ENCODE measurements around the gene SLC30A2. TPM values are rescaled to one million over a fixed set of nuclear protein-coding genes. Genes with fewer than 3 reads are reported as not detected.

Gene SLC30A2
- total and polyA plus RNA-seq, 2 of the 13 experiments (the other 11 are each of a cell fraction or from before 2014, with no cell fraction given), result not detected

- TF ChIP-seq DBP (CRISPR knock-in tag; IDR thresholded peaks at IDR 0.05; ENCODE audit: not compliant biosample characterization), result no peak
- TF ChIP-seq PHF21A (CRISPR knock-in tag; IDR thresholded peaks at IDR 0.05), result peak; percentile 61; the same call in 1 of the 2 replicates
- TF ChIP-seq, protein P1, sequence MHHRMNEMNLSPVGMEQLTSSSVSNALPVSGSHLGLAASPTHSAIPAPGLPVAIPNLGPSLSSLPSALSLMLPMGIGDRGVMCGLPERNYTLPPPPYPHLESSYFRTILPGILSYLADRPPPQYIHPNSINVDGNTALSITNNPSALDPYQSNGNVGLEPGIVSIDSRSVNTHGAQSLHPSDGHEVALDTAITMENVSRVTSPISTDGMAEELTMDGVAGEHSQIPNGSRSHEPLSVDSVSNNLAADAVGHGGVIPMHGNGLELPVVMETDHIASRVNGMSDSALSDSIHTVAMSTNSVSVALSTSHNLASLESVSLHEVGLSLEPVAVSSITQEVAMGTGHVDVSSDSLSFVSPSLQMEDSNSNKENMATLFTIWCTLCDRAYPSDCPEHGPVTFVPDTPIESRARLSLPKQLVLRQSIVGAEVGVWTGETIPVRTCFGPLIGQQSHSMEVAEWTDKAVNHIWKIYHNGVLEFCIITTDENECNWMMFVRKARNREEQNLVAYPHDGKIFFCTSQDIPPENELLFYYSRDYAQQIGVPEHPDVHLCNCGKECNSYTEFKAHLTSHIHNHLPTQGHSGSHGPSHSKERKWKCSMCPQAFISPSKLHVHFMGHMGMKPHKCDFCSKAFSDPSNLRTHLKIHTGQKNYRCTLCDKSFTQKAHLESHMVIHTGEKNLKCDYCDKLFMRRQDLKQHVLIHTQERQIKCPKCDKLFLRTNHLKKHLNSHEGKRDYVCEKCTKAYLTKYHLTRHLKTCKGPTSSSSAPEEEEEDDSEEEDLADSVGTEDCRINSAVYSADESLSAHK (CRISPR knock-in tag; IDR thresholded peaks at IDR 0.05; ENCODE audit: borderline replicate concordance), result no peak
- no peak for TF ChIP-seq ESRRA (CRISPR knock-in tag; IDR thresholded peaks at IDR 0.05; ENCODE audit: low read depth)
- no peak for TF ChIP-seq ZNF598 (CRISPR knock-in tag; IDR thresholded peaks at IDR 0.05; ENCODE audit: borderline replicate concordance)
- TF ChIP-seq, protein P2, sequence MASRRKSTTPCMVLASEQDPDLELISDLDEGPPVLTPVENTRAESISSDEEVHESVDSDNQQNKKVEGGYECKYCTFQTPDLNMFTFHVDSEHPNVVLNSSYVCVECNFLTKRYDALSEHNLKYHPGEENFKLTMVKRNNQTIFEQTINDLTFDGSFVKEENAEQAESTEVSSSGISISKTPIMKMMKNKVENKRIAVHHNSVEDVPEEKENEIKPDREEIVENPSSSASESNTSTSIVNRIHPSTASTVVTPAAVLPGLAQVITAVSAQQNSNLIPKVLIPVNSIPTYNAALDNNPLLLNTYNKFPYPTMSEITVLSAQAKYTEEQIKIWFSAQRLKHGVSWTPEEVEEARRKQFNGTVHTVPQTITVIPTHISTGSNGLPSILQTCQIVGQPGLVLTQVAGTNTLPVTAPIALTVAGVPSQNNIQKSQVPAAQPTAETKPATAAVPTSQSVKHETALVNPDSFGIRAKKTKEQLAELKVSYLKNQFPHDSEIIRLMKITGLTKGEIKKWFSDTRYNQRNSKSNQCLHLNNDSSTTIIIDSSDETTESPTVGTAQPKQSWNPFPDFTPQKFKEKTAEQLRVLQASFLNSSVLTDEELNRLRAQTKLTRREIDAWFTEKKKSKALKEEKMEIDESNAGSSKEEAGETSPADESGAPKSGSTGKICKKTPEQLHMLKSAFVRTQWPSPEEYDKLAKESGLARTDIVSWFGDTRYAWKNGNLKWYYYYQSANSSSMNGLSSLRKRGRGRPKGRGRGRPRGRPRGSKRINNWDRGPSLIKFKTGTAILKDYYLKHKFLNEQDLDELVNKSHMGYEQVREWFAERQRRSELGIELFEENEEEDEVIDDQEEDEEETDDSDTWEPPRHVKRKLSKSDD (CRISPR knock-in tag; IDR thresholded peaks at IDR 0.05; ENCODE audit: low read depth), result no peak
- TF ChIP-seq ZNF703 (CRISPR knock-in tag; IDR thresholded peaks at IDR 0.05; ENCODE audit: borderline replicate concordance), result no peak
- peak; percentile 92 for TF ChIP-seq ZFX (CRISPR knock-in tag; IDR thresholded peaks at IDR 0.05; ENCODE audit: low read depth)
- TF ChIP-seq ZNF574 (CRISPR knock-in tag; IDR thresholded peaks at IDR 0.05), result peak; percentile 98
- TF ChIP-seq, protein P3, sequence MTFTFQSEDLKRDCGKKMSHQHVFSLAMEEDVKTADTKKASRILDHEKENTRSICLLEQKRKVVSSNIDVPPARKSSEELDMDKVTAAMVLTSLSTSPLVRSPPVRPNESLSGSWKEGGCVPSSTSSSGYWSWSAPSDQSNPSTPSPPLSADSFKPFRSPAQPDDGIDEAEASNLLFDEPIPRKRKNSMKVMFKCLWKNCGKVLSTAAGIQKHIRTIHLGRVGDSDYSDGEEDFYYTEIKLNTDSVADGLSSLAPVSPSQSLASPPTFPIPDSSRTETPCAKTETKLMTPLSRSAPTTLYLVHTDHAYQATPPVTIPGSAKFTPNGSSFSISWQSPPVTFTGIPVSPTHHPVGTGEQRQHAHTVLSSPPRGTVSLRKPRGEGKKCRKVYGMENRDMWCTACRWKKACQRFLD (CRISPR knock-in tag; IDR thresholded peaks at IDR 0.05; ENCODE audit: borderline replicate concordance), result no peak; the same call in 1 of the 2 replicates
- no peak for TF ChIP-seq HOXA7 (CRISPR knock-in tag; IDR thresholded peaks at IDR 0.05)
- TF ChIP-seq ZNF550 (CRISPR knock-in tag; IDR thresholded peaks at IDR 0.05; ENCODE audit: borderline replicate concordance), result no peak
- TF ChIP-seq SOX5 (CRISPR knock-in tag; IDR thresholded peaks at IDR 0.05; ENCODE audit: borderline replicate concordance), result no peak; the same call in 1 of the 2 replicates
- TF ChIP-seq RBAK (CRISPR knock-in tag; IDR thresholded peaks at IDR 0.05), result no peak
- TF ChIP-seq, protein P4, sequence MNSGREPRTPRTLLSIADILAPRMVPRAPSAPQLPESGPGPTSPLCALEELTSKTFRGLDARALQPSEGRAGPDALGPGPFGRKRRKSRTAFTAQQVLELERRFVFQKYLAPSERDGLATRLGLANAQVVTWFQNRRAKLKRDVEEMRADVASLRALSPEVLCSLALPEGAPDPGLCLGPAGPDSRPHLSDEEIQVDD (CRISPR knock-in tag; IDR thresholded peaks at IDR 0.05; ENCODE audit: borderline replicate concordance), result no peak; the same call in 1 of the 2 replicates
- TF ChIP-seq ZNF746 (CRISPR knock-in tag; IDR thresholded peaks at IDR 0.05), result 0 out of 2 replicates have a peak, but pooled peaks have one; percentile 24
These were observed 10.5 kb downstream of the SLC30A2 start (continued) for GRCh38 chr1:26035203-26035958.
